Keratinocyte (primary cell): ENCODE measurements around the gene CARMIL1. TPM values are rescaled to one million over a fixed set of nuclear protein-coding genes. Genes with fewer than 3 reads are reported as not detected.

Experiments used
- DNase-seq: peaks from one replicate; pipeline ENCODE4 v3.0.0-alpha.2; 2011; ENCODE audit warnings: low read depth, missing footprints, low spot score
- FAIRE-seq: peaks from 2 replicates; lab custom pipeline; 2011; peaks lifted over from hg19 to GRCh38; lab: Jason Lieb, UNC
- H2AFZ ChIP-seq: 2 replicates; pipeline ENCODE4 v1.6.0; 2012; ENCODE audit warnings: low read length, control low read depth, inconsistent platforms; ENCODE audit not compliant: control insufficient read depth
- H3K27ac ChIP-seq: 2 replicates; pipeline ENCODE4 v1.5.1; 2011; ENCODE audit warnings: low read length; ENCODE audit not compliant: control insufficient read depth, insufficient read depth
- H3K27me3 ChIP-seq: 3 replicates; pipeline ENCODE4 v1.6.0; 2011; ENCODE audit warnings: low read length; ENCODE audit not compliant: control insufficient read depth, insufficient read depth; ENCODE audit errors: extremely low read depth
- H3K36me3 ChIP-seq, 2 experiments: 2 replicates in 1 of 2; 3 replicates in 1 of 2; pipeline ENCODE4 v1.5.1; 2011; ENCODE audit warnings: low read length in 2 of 2, mild to moderate bottlenecking in 1 of 2; ENCODE audit not compliant: control insufficient read depth in 2 of 2, insufficient read depth in 2 of 2; ENCODE audit errors: extremely low read depth in 1 of 2
- H3K4me1 ChIP-seq: 3 replicates; pipeline ENCODE4 v1.5.1; 2011; ENCODE audit warnings: low read length; ENCODE audit not compliant: control insufficient read depth, insufficient read depth; ENCODE audit errors: extremely low read depth
- H3K4me2 ChIP-seq: 3 replicates; pipeline ENCODE4 v1.6.0; 2011; ENCODE audit warnings: low read depth, low read length; ENCODE audit not compliant: control insufficient read depth, insufficient read depth; ENCODE audit errors: extremely low read depth
- H3K4me3 ChIP-seq, 3 experiments: fragments of 200-600 bp in 1 of 3; sonication (generic) in 1 of 3; 2 replicates in 2 of 3; 3 replicates in 1 of 3; pipeline ENCODE4 v1.5.1; 2011 to 2016; ENCODE audit warnings: low read length in 3 of 3, mild to moderate bottlenecking in 3 of 3, control low read depth in 2 of 3, inconsistent platforms in 1 of 3, low read depth in 1 of 3, mixed read lengths in 1 of 3, mixed run types in 1 of 3, moderate library complexity in 1 of 3; ENCODE audit not compliant: control insufficient read depth in 2 of 3, insufficient read depth in 2 of 3; ENCODE audit errors: extremely low read depth in 1 of 3
- H3K79me2 ChIP-seq: 2 replicates; pipeline ENCODE4 v1.6.0; 2012; ENCODE audit warnings: low read length; ENCODE audit not compliant: control insufficient read depth, insufficient read depth
- H3K9ac ChIP-seq: 3 replicates; pipeline ENCODE4 v1.6.0; 2011; ENCODE audit warnings: low read length; ENCODE audit not compliant: control insufficient read depth, insufficient read depth; ENCODE audit errors: extremely low read depth
- H3K9me1 ChIP-seq: 3 replicates; pipeline ENCODE4 v1.6.0; 2011; ENCODE audit warnings: low read length; ENCODE audit not compliant: control insufficient read depth, insufficient read depth; ENCODE audit errors: extremely low read depth
- H3K9me3 ChIP-seq: 2 replicates; pipeline ENCODE4 v1.5.1; 2012; ENCODE audit warnings: low read depth, low read length; ENCODE audit not compliant: control insufficient read depth
- H4K20me1 ChIP-seq: 3 replicates; pipeline ENCODE4 v1.6.0; 2011; ENCODE audit warnings: low read length; ENCODE audit not compliant: control insufficient read depth, insufficient read depth; ENCODE audit errors: extremely low read depth
- EZH2 ChIP-seq: IDR thresholded peaks from one replicate; pipeline ENCODE4 v1.6.1; 2012; ENCODE audit warnings: inconsistent platforms, mild to moderate bottlenecking, low read length, moderate library complexity
- dilution Hi-C: fragments of 300-500 bp; cut with MboI; formaldehyde crosslinking; loops from one replicate; pipeline ENCODE4 v1.7.0; 2020; ENCODE audit warnings: low sequenced_read_pairs; ENCODE audit not compliant: extremely low pct_ligation_motif_present
- polyA plus RNA-seq, 5 experiments: library from polyadenylated mRNA; depleted of rRNA in 3 of 5; stranded (reverse) in 3 of 5; stranded (forward) in 1 of 5; unstranded in 1 of 5; fragments of >200 nt; gene quantifications; 1 replicate in 1 of 5; 2 replicates in 3 of 5; 3 replicates in 1 of 5; pipeline versions ENCODE4 v1.2.1 to v1.2.3, GENCODE V29; 2011 to 2012; ENCODE audit warnings: missing spikeins in 2 of 5, low read depth in 1 of 5, low replicate concordance in 1 of 5
- TF ChIP-seq, protein P1 (sequence below), 3 experiments: IDR thresholded peaks in 1 of 3; conservative IDR thresholded peaks in 1 of 3; optimal IDR thresholded peaks in 1 of 3; 2 replicates in 2 of 3; 3 replicates in 1 of 3; pipeline versions ENCODE3 to v1.5.1; 2011; ENCODE audit warnings: low read length in 3 of 3, mild to moderate bottlenecking in 3 of 3, moderate library complexity in 2 of 3, control low read depth in 1 of 3, inconsistent platforms in 1 of 3; ENCODE audit not compliant: insufficient read depth in 2 of 3; ENCODE audit errors: extremely low read depth in 1 of 3

Gene CARMIL1
- polyA plus RNA-seq, 1 donor (not counting 4 experiments of a cell fraction or from before 2014, with no cell fraction given): 18.9 TPM

DNA sequence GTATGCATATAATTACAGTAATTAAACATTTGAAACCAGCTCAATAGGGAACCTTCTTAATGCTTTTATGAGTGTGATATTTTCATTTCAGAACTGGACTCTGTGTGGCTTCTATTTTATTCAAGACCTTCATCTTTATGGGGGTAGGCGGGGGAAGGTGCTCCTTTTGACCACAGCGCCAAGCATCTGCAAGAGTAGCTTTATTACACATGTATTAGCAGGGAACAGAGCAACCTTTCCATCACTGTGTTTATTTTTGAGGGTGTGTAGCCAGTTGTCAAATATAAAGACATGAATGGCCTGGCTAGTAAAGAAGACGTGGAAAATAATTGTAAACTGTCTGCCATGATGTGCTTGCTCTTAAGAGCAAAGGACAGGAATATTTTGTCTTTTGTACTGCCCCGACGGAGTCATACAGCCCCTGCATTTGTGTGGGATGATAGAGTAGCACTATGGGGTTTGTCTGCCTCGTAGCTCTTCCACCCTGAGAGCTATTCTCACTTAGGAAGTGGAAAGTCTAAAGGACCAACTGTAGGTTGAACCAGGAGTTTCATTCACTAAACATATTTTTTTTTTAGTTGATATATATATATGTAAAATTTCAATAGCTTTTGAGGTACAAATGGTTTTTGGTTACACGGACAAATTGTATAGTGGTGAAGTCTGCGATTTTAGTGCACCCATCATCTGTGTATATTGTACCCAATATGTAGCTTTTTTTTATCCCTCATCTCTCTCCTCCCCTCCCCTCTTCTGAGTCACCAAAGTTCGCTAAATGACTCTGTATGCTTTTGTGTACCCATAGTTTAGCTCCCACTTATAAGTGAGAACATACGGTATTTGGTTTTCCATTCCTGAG is 91.2 kb downstream of the CARMIL1 start:
- no peaks in the 10 kb centered on the region for H3K36me3 ChIP-seq
- no peak overlapping the region for H2AFZ ChIP-seq
- H3K4me2 ChIP-seq: no peak overlapping the region
- TF ChIP-seq, protein P1, sequence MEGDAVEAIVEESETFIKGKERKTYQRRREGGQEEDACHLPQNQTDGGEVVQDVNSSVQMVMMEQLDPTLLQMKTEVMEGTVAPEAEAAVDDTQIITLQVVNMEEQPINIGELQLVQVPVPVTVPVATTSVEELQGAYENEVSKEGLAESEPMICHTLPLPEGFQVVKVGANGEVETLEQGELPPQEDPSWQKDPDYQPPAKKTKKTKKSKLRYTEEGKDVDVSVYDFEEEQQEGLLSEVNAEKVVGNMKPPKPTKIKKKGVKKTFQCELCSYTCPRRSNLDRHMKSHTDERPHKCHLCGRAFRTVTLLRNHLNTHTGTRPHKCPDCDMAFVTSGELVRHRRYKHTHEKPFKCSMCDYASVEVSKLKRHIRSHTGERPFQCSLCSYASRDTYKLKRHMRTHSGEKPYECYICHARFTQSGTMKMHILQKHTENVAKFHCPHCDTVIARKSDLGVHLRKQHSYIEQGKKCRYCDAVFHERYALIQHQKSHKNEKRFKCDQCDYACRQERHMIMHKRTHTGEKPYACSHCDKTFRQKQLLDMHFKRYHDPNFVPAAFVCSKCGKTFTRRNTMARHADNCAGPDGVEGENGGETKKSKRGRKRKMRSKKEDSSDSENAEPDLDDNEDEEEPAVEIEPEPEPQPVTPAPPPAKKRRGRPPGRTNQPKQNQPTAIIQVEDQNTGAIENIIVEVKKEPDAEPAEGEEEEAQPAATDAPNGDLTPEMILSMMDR (optimal IDR thresholded peaks at IDR 0.05 in 1 of 3, IDR thresholded peaks at IDR 0.05 in 1 of 3, conservative IDR thresholded peaks at IDR 0.05 in 1 of 3; ENCODE audit: extremely low read depth in 1 of 3, insufficient read depth in 2 of 3, low read length in 3 of 3): no peak
- no peak for TF ChIP-seq EZH2
- no peak overlapping the region for H3K9ac ChIP-seq
- no peaks in the 10 kb centered on the region for H4K20me1 ChIP-seq
- H3K27me3 ChIP-seq: no peaks in the 10 kb centered on the region
- dilution Hi-C loops: no loop called here
- no peaks in the 10 kb centered on the region for H3K9me3 ChIP-seq
- no peak for FAIRE-seq
- H3K27ac ChIP-seq: no peak overlapping the region
- peaks cover 14% of the 10 kb centered on the region for H3K4me1 ChIP-seq
- H3K79me2 ChIP-seq: peaks cover 52% of the 10 kb centered on the region
- no peak for DNase-seq
- H3K9me1 ChIP-seq: no peaks in the 10 kb centered on the region
- H3K4me3 ChIP-seq: no peak overlapping the region

DNA sequence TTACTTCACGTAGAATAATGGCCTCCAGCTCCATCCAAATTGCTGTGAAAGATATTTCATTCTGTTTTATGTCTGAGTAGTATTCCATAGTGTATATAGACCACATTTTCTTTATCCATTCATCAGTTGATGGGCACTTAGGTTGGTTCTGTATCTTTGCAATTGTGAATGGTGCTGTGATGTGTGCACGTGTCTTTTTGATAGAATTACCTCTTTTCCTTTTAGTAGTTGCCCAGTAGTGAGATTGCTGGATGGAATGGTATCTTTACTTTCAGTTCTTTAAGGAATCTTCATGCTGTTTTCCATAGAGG is 91.8 kb downstream of the CARMIL1 start:
- no peak overlapping the region for H3K9ac ChIP-seq
- H3K4me2 ChIP-seq: no peak overlapping the region
- FAIRE-seq (no peak), DNase-seq (no peak)
- no peaks in the 10 kb centered on the region for H3K9me3 ChIP-seq
- no peaks in the 10 kb centered on the region for H3K9me1 ChIP-seq
- H3K4me3 ChIP-seq: no peak overlapping the region
- TF ChIP-seq, protein P1 (optimal IDR thresholded peaks at IDR 0.05 in 1 of 3, IDR thresholded peaks at IDR 0.05 in 1 of 3, conservative IDR thresholded peaks at IDR 0.05 in 1 of 3; ENCODE audit: extremely low read depth in 1 of 3, insufficient read depth in 2 of 3, low read length in 3 of 3): no peak
- no peak for TF ChIP-seq EZH2
- H3K4me1 ChIP-seq: peaks cover 14% of the 10 kb centered on the region
- dilution Hi-C loops: no loop called here
- H3K27me3 ChIP-seq: no peaks in the 10 kb centered on the region
- H3K27ac ChIP-seq: no peak overlapping the region
- no peaks in the 10 kb centered on the region for H4K20me1 ChIP-seq
- peaks cover 52% of the 10 kb centered on the region for H3K79me2 ChIP-seq
- no peak overlapping the region for H2AFZ ChIP-seq
- H3K36me3 ChIP-seq: no peaks in the 10 kb centered on the region
